Naive thymus-derived CD4-positive, alpha-beta T cell (primary cell): ENCODE data around the gene ZNF415. TPM values are rescaled to one million over a fixed set of nuclear protein-coding genes. Genes with fewer than 3 reads are reported as not detected.

ENCODE experiments used
- ATAC-seq: fragments of 150-1000 bp; cut with Tn5 transposase; 2 replicates; pipeline ENCODE4 v1.10.0; 2021; ENCODE audit warnings: mild to moderate bottlenecking, moderate library complexity
- CTCF ChIA-PET: fragments of 350-600 bp; sonication (Branson Sonifier 250); formaldehyde crosslinking; loops from one replicate; lab custom pipeline; 2021; ENCODE audit warnings: antibody characterized with exemption; lab: Charles Lee
- POLR2A ChIA-PET: fragments of 350-600 bp; sonication (Branson Sonifier 250); formaldehyde crosslinking; loops from one replicate; lab custom pipeline; 2021; ENCODE audit warnings: antibody characterized with exemption, inconsistent platforms; lab: Charles Lee
- DNase-seq, 9 donors: peaks; one replicate each; pipeline versions ENCODE4 v3.0.0 to v3.0.0-alpha.2; 2020 to 2022; ENCODE audit warnings: mixed read lengths in 1 of 9
- H3K27ac ChIP-seq: one replicate; pipeline ENCODE4 v1.7.0; 2013; ENCODE audit warnings: mild to moderate bottlenecking, low read depth, low read length, moderate library complexity
- H3K27me3 ChIP-seq, 2 donors: one replicate each; pipeline ENCODE4 v1.7.0; 2013; ENCODE audit warnings: low read length in 2 of 2, mild to moderate bottlenecking in 2 of 2, moderate library complexity in 2 of 2; ENCODE audit not compliant: control insufficient read depth in 2 of 2, insufficient read depth in 2 of 2
- H3K36me3 ChIP-seq, 3 experiments: 1 replicate in 2 of 3; 2 replicates in 1 of 3; pipeline ENCODE4 v1.7.0; 2013; ENCODE audit warnings: low read length in 3 of 3, mild to moderate bottlenecking in 3 of 3, moderate library complexity in 1 of 3; ENCODE audit not compliant: insufficient read depth in 3 of 3, control insufficient read depth in 2 of 3
- H3K4me1 ChIP-seq, 2 donors: one replicate each; pipeline ENCODE4 v1.7.0; 2013; ENCODE audit warnings: low read length in 2 of 2, mild to moderate bottlenecking in 2 of 2, moderate library complexity in 1 of 2; ENCODE audit not compliant: control insufficient read depth in 2 of 2, insufficient read depth in 2 of 2
- H3K4me3 ChIP-seq: 2 replicates; pipeline ENCODE4 v1.7.0; 2013; ENCODE audit warnings: mild to moderate bottlenecking, low read length
- H3K9me3 ChIP-seq, 3 experiments: 1 replicate in 2 of 3; 2 replicates in 1 of 3; pipeline ENCODE4 v1.7.0; 2013; ENCODE audit warnings: low read length in 3 of 3; ENCODE audit not compliant: control insufficient read depth in 2 of 3
- H3K27ac Mint-ChIP-seq, 9 donors: one replicate each; pipeline ENCODE4 v1.8.0; 2020 to 2022; ENCODE audit warnings: mixed read lengths in 9 of 9, mild to moderate bottlenecking in 8 of 9, moderate library complexity in 5 of 9, inconsistent platforms in 2 of 9
- H3K27me3 Mint-ChIP-seq, 5 donors: one replicate each; pipeline ENCODE4 v1.8.0; 2021 to 2022; ENCODE audit warnings: mixed read lengths in 5 of 5, mild to moderate bottlenecking in 1 of 5
- H3K36me3 Mint-ChIP-seq, 5 donors: one replicate each; pipeline ENCODE4 v1.8.0; 2020 to 2022; ENCODE audit warnings: mixed read lengths in 5 of 5, mild to moderate bottlenecking in 3 of 5, inconsistent platforms in 1 of 5
- H3K4me1 Mint-ChIP-seq, 7 donors: one replicate each; pipeline ENCODE4 v1.8.0; 2020 to 2022; ENCODE audit warnings: mixed read lengths in 7 of 7, mild to moderate bottlenecking in 3 of 7, inconsistent platforms in 1 of 7
- H3K4me3 Mint-ChIP-seq, 10 donors: one replicate each; pipeline ENCODE4 v1.8.0; 2020 to 2022; ENCODE audit warnings: mild to moderate bottlenecking in 10 of 10, mixed read lengths in 10 of 10, moderate library complexity in 6 of 10, inconsistent platforms in 2 of 10
- H3K9me3 Mint-ChIP-seq, 11 donors: one replicate each; pipeline ENCODE4 v1.8.0; 2020 to 2022; ENCODE audit warnings: mixed read lengths in 11 of 11, mild to moderate bottlenecking in 4 of 11, inconsistent platforms in 1 of 11, moderate library complexity in 1 of 11
- intact Hi-C, 2 donors: fragments of 100-400 bp; cut with micrococcal nuclease; formaldehyde crosslinking; loops; one replicate each; pipeline ENCODE4 v1.15.1; 2023
- polyA plus RNA-seq, 2 donors: library from polyadenylated mRNA; unstranded; fragments of 300-500 nt; fragmentation: Illumina TruSeq; gene quantifications; one replicate each; pipeline ENCODE4 v1.2.3, GENCODE V29; 2021
- total RNA-seq, 6 experiments: library from RNA in 5 of 6; stranded (reverse) in 5 of 6; gene quantifications; 1 replicate in 5 of 6; 2 replicates in 1 of 6; pipeline ENCODE4 v1.2.3 and lab custom pipeline; 2021 to 2026

The ZNF415 gene
- total RNA-seq (1 to 10 TPM in 2 of 5 experiments, under 1 TPM in 3; 0.58 to 2.1 (median 0.98) TPM), polyA plus RNA-seq (1 to 10 TPM; 2.2 to 3.6 TPM), total RNA-seq (lab: John Stamatoyannopoulos, UW) (0.81 reads per million)

DNA sequence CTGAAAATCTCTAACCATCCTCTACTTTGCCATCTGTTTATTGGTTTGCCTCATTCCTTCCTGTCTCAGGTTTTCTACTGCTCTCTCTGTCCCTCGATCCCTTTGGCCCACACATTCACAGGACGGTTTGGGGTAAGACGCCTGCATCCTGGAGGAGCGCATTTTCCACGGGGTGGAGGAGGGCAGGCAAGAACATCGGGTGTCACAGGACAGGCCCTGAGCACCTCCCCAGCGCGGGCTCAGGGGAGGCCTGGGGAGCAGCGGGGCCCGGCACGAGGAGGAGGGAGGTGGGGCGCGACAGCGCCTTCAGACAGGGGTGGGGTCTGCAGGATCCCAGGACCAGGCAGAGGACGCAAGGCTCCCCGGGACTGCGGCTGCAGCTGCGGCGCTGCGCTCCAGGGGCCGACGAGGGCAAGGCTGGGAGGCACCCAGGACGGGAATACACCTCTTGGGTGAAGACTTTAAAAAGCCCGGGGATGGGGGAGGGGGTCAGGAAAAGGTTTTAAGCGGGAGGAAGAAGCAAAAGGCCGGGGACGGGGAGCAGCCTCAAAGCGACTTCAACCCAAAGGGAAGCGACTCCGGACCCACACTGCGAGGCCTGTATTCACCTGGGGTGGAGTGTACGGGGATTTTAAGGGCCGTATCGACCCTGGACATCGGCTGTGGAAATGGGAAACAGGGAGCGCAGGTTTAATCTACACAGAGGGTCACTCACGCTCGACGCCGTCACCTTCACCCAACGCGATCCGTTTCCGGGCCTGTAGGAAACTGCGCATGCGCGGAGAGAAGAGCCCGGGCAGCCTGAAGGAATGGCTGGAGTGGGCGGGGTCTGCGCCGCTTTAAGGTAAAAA is at the start of gene ZNF415:
Gene ZNF415, minus strand, starts transcription at position 770 of the 851 bp plus-strand sequence. CDS start 10,234 bp downstream, outside the sequence.
- no peaks in the 10 kb centered on the region for H3K36me3 ChIP-seq
- H3K4me3 ChIP-seq = peak within 1 kb of the TSS; percentile 9
- Mint-ChIP-seq H3K4me3 (peak within 1 kb of the TSS; percentile 55 to 85 (median 72)), H3K27ac (peak within 1 kb of the TSS in 3 of 9 donors; percentile 55 to 84 (median 64)), H3K4me1 (peaks cover 4 to 14% (median 10%) of the 10 kb centered on the region in 7 donors), H3K27me3 (peaks cover 0 to 19% (median 9%) of the 10 kb centered on the region in 5 donors), H3K36me3 (peaks cover 15 to 44% (median 18%) of the 10 kb centered on the region in 5 donors), H3K9me3 (peaks cover 11 to 90% (median 54%) of the 10 kb centered on the region in 11 donors)
- no peaks in the 10 kb centered on the region for H3K4me1 ChIP-seq
- intact Hi-C loops = loop anchor here in 1 of 2 donors (2.0 kb wide), 1 partner anchor 30 kb away; the partner anchor contains the start of gene ZNF160
- peaks cover 0 to 49% (median 3%) of the 10 kb centered on the region in 3 experiments for H3K9me3 ChIP-seq
- ChIA-PET CTCF (no interaction called here), POLR2A (no interaction called here)
- H3K27ac ChIP-seq = peak within 1 kb of the TSS; percentile 53
- DNase-seq (peak in 7 of 9 donors; percentile 18 to 60 (median 33)), ATAC-seq (no peak)
- no peaks in the 10 kb centered on the region for H3K27me3 ChIP-seq

DNA sequence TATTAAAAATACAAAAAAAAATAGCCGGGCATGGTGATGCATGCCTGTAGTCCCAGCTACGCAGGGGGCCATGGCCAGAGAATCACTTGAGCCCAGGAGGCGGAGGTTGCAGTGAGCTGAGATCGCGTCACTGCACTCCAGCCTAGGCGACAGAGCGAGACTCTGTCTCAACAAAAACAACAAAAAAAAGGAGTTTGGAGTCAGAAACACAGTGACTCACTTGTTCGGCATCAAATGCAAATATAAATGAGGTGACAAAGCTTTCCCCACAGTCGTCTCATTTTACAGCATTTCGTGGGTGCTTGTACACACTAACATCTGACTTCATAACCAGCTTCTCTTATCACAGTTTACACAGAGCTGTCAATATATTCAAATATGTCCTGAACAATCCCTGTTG is 49.5 kb upstream of the ZNF415 start:
- Histone ChIP-seq H3K27me3 (no peaks in the 10 kb centered on the region), H3K4me3 (no peak overlapping the region), H3K9me3 (peaks cover 0 to 18% (median 0%) of the 10 kb centered on the region in 3 experiments), H3K27ac (no peak overlapping the region), H3K4me1 (no peaks in the 10 kb centered on the region), H3K36me3 (peaks cover 0 to 25% (median 0%) of the 10 kb centered on the region in 3 experiments)
- ChIA-PET CTCF (no interaction called here), POLR2A (no interaction called here)
- Mint-ChIP-seq H3K4me1 (no peaks in the 10 kb centered on the region), H3K27me3 (no peaks in the 10 kb centered on the region), H3K9me3 (peaks cover 0 to 76% (median 29%) of the 10 kb centered on the region in 11 donors), H3K27ac (no peak overlapping the region), H3K4me3 (no peak overlapping the region), H3K36me3 (peaks cover 12 to 63% (median 44%) of the 10 kb centered on the region in 5 donors)
- DNase-seq (no peak), ATAC-seq (no peak)
- intact Hi-C loops = no loop called here

DNA sequence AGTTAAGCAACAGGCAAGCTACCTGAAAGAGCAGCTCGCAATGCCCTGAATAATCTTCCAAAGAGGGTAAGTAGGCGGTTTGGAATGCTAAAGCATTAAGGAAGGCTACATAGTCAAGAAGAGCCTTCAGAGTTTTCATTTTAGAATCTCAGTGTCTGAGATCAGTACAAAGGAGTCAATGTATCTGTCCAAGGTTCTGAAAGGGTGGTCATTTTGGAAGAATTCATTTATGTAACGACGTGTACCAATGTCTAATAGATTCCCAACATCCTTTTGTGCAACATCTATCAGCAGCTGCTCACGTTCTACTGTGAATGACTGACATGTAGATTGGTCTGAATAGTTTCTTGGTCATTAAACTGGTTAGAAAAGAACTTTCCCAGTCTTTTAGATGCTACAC is 45.3 kb upstream of the ZNF415 start:
- no peaks in the 10 kb centered on the region for H3K4me1 ChIP-seq
- H3K4me3 ChIP-seq = no peak overlapping the region
- Mint-ChIP-seq H3K27me3 (no peaks in the 10 kb centered on the region), H3K4me1 (no peaks in the 10 kb centered on the region), H3K9me3 (peaks cover 3 to 89% (median 42%) of the 10 kb centered on the region in 11 donors), H3K36me3 (peaks cover 25 to 70% (median 49%) of the 10 kb centered on the region in 5 donors), H3K4me3 (no peak overlapping the region), H3K27ac (no peak overlapping the region)
- ATAC-seq = no peak
- peaks cover 0 to 33% (median 0%) of the 10 kb centered on the region in 3 experiments for H3K9me3 ChIP-seq
- ChIA-PET CTCF (no interaction called here), POLR2A (no interaction called here)
- intact Hi-C loops = no loop called here
- H3K36me3 ChIP-seq = peaks cover 0 to 23% (median 0%) of the 10 kb centered on the region in 3 experiments
- no peak overlapping the region for H3K27ac ChIP-seq
- DNase-seq = no peak
- H3K27me3 ChIP-seq = no peaks in the 10 kb centered on the region

DNA sequence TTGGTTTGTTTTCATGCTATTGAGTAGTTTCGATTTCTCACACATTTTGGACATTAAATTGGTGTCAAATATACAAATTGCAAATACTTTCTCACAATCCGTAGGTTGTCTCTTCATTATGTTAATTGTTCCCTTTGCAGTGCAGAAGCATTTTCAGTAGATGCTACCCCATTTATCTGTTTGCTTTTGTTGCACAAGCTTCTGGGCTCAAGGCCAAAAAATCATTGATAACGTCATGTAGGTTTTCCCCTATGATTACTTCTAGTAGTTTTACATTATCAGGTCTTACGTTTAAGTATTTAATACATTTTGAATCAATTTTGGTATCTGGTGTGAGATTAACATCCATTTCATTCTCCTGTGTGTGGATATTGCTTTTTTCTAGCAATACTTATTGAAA is 40.2 kb upstream of the ZNF415 start:
- Mint-ChIP-seq H3K4me3 (no peak overlapping the region), H3K9me3 (peaks cover 3 to 85% (median 49%) of the 10 kb centered on the region in 11 donors), H3K36me3 (peaks cover 18 to 69% (median 37%) of the 10 kb centered on the region in 5 donors), H3K27me3 (no peaks in the 10 kb centered on the region), H3K4me1 (no peaks in the 10 kb centered on the region), H3K27ac (no peak overlapping the region)
- H3K27me3 ChIP-seq = no peaks in the 10 kb centered on the region
- peaks cover 0 to 4% (median 0%) of the 10 kb centered on the region in 3 experiments for H3K36me3 ChIP-seq
- DNase-seq (no peak), ATAC-seq (no peak)
- POLR2A ChIA-PET = no interaction called here
- H3K4me3 ChIP-seq = no peak overlapping the region
- no peak overlapping the region for H3K27ac ChIP-seq
- H3K4me1 ChIP-seq = no peaks in the 10 kb centered on the region
- CTCF ChIA-PET = no interaction called here
- intact Hi-C loops = no loop called here
- H3K9me3 ChIP-seq = peaks cover 0 to 34% (median 0%) of the 10 kb centered on the region in 3 experiments

DNA sequence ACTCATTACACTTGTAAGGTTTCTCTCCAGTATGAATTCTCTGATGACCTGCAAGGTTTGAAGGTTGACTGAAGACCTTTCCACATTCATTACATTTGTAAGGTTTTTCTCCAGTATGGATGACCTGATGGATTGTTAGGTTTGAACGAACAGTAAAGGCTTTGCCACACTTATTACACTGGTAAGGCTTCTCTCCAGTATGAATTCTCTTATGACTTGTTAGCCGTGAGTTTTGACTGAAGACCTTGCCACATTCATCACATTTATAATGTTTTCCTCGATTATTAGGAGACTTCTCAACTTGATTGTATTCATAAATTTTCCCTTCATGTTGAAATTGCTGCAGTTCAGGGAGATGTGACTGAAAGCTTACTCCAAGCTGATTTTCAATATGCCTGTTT is 33.0 kb upstream of the ZNF415 start:
- Histone ChIP-seq H3K4me3 (no peak overlapping the region), H3K27me3 (no peaks in the 10 kb centered on the region), H3K27ac (no peak overlapping the region), H3K36me3 (peaks cover 0 to 4% (median 0%) of the 10 kb centered on the region in 3 experiments), H3K9me3 (peaks cover 0 to 49% (median 6%) of the 10 kb centered on the region in 3 experiments), H3K4me1 (no peaks in the 10 kb centered on the region)
- ChIA-PET POLR2A (no interaction called here), CTCF (no interaction called here)
- Mint-ChIP-seq H3K36me3 (peaks cover 19 to 39% (median 21%) of the 10 kb centered on the region in 5 donors), H3K27ac (no peak overlapping the region), H3K4me3 (no peak overlapping the region), H3K9me3 (peaks cover 11 to 86% (median 58%) of the 10 kb centered on the region in 11 donors), H3K4me1 (no peaks in the 10 kb centered on the region), H3K27me3 (no peaks in the 10 kb centered on the region)
- no peak for DNase-seq
- intact Hi-C loops = no loop called here
- no peak for ATAC-seq

DNA sequence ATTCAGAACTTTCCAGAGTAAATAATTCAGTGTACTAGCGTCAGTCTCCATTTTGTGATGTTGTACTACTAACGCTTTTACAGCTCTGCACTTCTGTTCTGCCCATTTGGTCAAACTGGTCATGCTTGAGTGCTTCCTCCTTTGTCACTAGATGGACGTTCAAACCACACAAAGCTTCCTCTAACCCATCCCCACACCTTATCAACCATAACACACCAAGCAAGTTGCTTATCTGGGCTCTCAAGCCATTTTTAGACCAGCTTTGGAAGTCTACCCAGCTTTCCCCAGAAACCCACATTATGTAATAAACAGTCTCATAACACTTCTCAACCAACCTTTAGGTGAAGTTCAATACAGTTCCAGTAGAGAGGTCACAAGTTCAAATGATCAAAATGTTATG is 28.4 kb upstream of the ZNF415 start:
- Histone ChIP-seq H3K4me3 (no peak overlapping the region), H3K4me1 (peaks cover 4 to 7% of the 10 kb centered on the region in 2 donors), H3K36me3 (peaks cover 0 to 8% (median 0%) of the 10 kb centered on the region in 3 experiments), H3K9me3 (peaks cover 0 to 44% (median 6%) of the 10 kb centered on the region in 3 experiments), H3K27me3 (no peaks in the 10 kb centered on the region), H3K27ac (no peak overlapping the region)
- POLR2A ChIA-PET = no interaction called here
- H3K4me3 Mint-ChIP-seq = peak overlapping the region in 3 of 10 donors; percentile 33 to 55 (median 45)
- ATAC-seq = no peak
- peaks cover 16 to 36% (median 30%) of the 10 kb centered on the region in 5 donors for H3K36me3 Mint-ChIP-seq
- intact Hi-C loops = no loop called here
- H3K27me3 Mint-ChIP-seq = no peaks in the 10 kb centered on the region
- peaks cover 22 to 80% (median 51%) of the 10 kb centered on the region in 11 donors for H3K9me3 Mint-ChIP-seq
- CTCF ChIA-PET = no interaction called here
- H3K27ac Mint-ChIP-seq = peak overlapping the region in 1 of 9 donors; percentile 13
- no peak for DNase-seq
- peaks cover 10 to 26% (median 15%) of the 10 kb centered on the region in 7 donors for H3K4me1 Mint-ChIP-seq
